ENCODE measurements around the gene CNTNAP5.
"Not testable (repeated sequence)": the region's sequence is repeated elsewhere in the genome, so short reads cannot be mapped to it uniquely, and the experiment has no call there.

DNA sequence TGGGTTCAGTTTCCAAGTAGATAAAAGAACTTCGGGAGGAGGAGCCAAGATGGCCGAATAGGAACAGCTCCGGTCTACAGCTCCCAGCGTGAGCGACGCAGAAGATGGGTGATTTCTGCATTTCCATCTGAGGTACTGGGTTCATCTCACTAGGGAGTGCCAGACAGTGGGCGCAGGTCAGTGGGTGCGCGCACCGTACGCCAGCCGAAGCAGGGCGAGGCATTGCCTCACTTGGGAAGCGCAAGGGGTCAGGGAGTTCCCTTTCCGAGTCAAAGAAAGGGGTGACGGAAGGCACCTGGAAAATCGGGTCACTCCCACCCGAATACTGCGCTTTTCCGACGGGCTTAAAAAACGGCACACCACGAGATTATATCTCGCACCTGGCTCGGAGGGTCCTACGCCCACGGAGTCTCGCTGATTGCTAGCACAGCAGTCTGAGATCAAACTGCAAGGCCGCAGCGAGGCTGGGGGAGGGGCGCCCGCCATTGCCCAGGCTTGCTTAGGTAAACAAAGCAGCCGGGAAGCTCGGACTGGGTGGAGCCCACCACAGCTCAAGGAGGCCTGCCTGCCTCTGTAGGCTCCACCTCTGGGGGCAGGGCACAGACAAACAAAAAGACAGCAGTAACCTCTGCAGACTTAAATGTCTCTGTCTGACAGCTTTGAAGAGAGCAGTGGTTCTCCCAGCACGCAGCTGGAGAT is 382.9 kb downstream of the CNTNAP5 start:
- TF ChIP-seq, protein P1, sequence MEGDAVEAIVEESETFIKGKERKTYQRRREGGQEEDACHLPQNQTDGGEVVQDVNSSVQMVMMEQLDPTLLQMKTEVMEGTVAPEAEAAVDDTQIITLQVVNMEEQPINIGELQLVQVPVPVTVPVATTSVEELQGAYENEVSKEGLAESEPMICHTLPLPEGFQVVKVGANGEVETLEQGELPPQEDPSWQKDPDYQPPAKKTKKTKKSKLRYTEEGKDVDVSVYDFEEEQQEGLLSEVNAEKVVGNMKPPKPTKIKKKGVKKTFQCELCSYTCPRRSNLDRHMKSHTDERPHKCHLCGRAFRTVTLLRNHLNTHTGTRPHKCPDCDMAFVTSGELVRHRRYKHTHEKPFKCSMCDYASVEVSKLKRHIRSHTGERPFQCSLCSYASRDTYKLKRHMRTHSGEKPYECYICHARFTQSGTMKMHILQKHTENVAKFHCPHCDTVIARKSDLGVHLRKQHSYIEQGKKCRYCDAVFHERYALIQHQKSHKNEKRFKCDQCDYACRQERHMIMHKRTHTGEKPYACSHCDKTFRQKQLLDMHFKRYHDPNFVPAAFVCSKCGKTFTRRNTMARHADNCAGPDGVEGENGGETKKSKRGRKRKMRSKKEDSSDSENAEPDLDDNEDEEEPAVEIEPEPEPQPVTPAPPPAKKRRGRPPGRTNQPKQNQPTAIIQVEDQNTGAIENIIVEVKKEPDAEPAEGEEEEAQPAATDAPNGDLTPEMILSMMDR (conservative IDR thresholded peaks at IDR 0.05; ENCODE audit: low read depth, low read length): not testable (repeated sequence)
- TF ChIP-seq, protein P2, sequence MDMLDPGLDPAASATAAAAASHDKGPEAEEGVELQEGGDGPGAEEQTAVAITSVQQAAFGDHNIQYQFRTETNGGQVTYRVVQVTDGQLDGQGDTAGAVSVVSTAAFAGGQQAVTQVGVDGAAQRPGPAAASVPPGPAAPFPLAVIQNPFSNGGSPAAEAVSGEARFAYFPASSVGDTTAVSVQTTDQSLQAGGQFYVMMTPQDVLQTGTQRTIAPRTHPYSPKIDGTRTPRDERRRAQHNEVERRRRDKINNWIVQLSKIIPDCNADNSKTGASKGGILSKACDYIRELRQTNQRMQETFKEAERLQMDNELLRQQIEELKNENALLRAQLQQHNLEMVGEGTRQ (IDR thresholded peaks at IDR 0.05; ENCODE audit: low read depth, low read length): not testable (repeated sequence)
- not testable (repeated sequence) for TF ChIP-seq NFE2L2 (IDR thresholded peaks at IDR 0.05; ENCODE audit: low read depth, low read length); BHLHE40 (IDR thresholded peaks at IDR 0.05; ENCODE audit: low read depth, low read length); RCOR1 (IDR thresholded peaks at IDR 0.05; ENCODE audit: insufficient replicate concordance, low read length); POLR2A (IDR thresholded peaks at IDR 0.05; ENCODE audit: low read depth, low read length); MXI1 (IDR thresholded peaks at IDR 0.05; ENCODE audit: borderline replicate concordance, low read depth, low read length)
- TF ChIP-seq, protein P3, sequence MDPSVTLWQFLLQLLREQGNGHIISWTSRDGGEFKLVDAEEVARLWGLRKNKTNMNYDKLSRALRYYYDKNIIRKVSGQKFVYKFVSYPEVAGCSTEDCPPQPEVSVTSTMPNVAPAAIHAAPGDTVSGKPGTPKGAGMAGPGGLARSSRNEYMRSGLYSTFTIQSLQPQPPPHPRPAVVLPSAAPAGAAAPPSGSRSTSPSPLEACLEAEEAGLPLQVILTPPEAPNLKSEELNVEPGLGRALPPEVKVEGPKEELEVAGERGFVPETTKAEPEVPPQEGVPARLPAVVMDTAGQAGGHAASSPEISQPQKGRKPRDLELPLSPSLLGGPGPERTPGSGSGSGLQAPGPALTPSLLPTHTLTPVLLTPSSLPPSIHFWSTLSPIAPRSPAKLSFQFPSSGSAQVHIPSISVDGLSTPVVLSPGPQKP (IDR thresholded peaks at IDR 0.05; ENCODE audit: borderline replicate concordance, low read depth, low read length): not testable (repeated sequence)

All from IMR-90 (cell line).